KOPT-K1 (cell line): ENCODE results near the gene C1R.
"Not testable (repeated sequence)": the region's sequence is repeated elsewhere in the genome, so short reads cannot be mapped to it uniquely, and the experiment has no call there.

Experiments
- H3K27ac ChIP-seq: fragments of 200-600 bp; sonication (generic); 2 replicates; pipeline ENCODE4 v1.5.1; 2016; ENCODE audit warnings: antibody characterized with exemption, mild to moderate bottlenecking, low read depth, low read length; ENCODE audit not compliant: poor library complexity, severe bottlenecking
- H3K36me3 ChIP-seq: fragments of 200-600 bp; sonication (generic); 2 replicates; pipeline ENCODE4 v1.5.1; 2017; ENCODE audit warnings: antibody characterized with exemption, mild to moderate bottlenecking, low read length, moderate library complexity; ENCODE audit not compliant: insufficient read depth
- H3K9me3 ChIP-seq: fragments of 200-600 bp; sonication (generic); 2 replicates; pipeline ENCODE4 v1.5.1; 2017; ENCODE audit warnings: antibody characterized with exemption, low read length, mild to moderate bottlenecking; ENCODE audit not compliant: insufficient read depth, poor library complexity, severe bottlenecking

C1R gene

DNA sequence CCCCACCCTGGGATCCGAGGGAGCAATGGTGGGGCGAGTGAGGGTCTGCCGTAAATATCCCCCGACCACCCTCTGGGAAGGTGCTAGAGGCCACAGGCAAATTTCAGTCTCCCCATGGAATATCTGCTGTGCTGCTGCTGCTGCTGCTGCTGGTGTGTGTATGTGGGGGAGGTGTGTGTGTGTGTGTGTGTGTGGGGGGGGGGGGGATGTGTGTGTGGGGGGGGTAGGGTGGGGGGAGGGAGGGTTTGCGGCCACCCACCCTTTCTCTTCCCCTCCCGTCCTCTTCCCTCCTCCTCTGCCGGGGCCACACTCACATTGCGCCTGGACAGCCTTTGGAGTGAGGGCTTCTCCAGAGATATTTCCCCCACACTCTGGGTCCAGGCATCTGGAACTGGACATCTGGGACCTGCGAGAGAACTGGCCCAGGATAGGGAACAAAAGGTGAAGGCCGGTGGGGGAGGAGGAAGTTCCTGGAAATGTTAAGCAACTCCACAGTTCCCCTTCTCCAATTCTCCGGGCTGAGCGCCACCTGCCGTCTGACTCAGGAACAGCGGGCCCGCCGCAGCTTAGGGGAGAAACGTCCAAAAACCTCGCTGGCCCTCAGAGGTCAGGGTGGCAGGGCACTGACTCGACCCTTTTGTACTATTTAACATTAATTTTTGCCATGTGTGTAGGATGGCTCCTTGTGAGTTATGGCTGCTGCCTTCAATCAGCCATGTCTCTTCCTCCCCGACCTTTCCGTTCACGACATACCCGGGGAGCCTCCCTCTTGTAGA, 16.7 kb upstream of the C1R start, which contains the start of gene C1RL:
TSS of gene C1RL (minus strand) at position 419 of the 776 bp plus-strand sequence. CDS start at position 385, 34 bp downstream.
- H3K9me3 ChIP-seq, result peaks cover 16% of the 10 kb centered on the region
- peak within 1 kb of the TSS; percentile 89 for H3K27ac ChIP-seq
- 0 out of 2 replicates have a peak, but pooled peaks cover 5% of the 10 kb centered on the region for H3K36me3 ChIP-seq

DNA sequence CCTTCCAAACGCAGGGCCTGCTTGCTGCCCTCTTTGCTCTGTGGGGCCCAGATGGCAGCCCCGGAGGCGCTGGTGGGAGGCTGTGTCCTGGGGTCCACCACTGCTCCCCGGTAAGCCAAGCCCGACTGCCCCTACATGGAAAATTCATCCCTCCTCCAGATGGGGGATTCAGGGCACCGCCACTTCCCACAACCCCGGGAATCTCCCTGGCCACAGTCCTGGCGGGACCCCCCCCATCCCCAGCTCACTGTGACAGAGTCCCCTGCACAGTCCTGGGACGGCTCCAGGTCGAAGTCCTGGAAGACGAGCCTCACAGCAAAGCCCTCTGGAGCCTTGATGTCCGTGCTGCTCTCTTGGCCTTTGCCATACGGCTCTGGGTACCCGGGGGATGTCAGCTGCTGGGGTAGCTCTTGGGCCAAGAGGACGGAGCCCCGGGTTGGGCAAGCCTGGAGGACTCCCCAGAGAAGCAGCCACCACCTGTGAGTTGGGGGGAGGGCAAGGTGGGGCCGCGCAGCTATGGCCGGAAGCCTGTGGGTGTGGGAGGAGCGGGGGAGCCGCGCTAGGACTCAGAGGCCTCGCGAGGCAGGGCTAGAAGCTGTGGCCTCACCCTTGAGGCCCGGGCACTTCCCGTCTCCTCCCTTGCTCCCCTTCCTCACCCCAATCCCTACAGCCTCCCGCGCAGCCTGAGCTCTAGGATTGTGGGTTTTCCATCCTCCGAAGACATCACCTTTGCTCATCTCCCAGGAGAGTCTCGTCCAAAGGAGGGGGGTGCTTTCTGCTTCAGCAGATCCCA, 16.0 kb upstream of the C1R start:
- Histone ChIP-seq H3K27ac (peak overlapping the region; percentile 89), H3K9me3 (peaks cover 16% of the 10 kb centered on the region), H3K36me3 (no peaks in the 10 kb centered on the region)

DNA sequence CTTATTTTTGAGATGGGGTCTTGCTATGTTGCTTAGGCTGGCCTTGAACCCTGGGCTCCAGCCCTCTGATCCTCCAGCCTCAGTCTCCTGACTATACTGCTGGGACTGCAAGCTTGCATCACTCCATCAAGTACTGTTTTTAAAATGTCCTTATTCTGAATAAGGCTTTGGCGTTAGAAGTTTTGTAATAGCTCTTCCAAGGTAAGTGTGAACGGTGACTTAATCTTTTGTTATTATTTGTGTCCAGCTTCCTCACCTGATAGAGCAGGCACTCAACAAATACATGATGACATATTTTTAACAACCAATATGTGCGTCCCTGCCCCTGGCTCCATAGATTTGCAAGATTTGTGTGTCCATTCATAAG, 15.4 kb upstream of the C1R start:
- Histone ChIP-seq H3K27ac (peak overlapping the region; percentile 89), H3K36me3 (no peaks in the 10 kb centered on the region), H3K9me3 (peaks cover 16% of the 10 kb centered on the region)

DNA sequence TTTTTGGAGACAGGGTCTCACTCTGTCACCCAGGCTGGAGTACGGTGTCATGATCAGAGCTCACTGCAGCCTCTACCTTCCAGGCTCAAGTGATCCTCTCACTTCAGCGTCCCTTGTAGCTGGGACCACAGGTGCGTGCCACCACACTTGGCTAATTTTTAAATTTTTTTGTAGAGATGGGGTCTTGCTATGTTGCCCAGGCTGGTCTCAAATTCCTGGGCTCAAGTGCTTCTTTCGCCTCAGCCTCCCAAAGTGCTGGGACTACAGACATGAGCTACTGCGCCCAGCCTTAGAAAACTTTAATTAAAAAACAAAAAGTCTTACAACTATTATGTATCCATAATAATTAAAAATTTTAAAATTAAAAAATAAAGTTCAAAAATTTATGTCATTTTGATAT, 14.9 kb upstream of the C1R start:
- peaks cover 16% of the 10 kb centered on the region for H3K9me3 ChIP-seq
- H3K36me3 ChIP-seq, H3K27ac ChIP-seq: not testable (repeated sequence)

DNA sequence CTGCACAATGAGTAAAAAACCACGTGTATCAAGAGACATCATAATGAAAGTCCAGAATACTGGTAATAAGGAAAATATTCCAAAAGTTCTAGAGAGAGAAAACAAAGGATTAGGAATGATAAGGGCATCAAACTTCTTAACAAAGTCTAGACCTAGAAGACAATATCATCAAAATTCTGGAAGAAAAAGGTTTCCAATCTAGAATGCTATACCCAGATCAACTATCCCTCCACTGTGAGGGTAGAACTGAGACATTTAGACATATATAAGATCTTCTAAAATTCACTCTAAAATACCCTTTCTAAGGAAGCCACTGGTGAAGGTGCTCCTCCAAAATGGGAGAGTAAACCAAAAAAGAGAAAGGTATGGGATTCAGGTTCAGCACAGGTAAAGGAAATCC, 13.8 kb upstream of the C1R start:
- H3K27ac ChIP-seq, result no peak overlapping the region
- no peaks in the 10 kb centered on the region for H3K36me3 ChIP-seq
- peaks cover 16% of the 10 kb centered on the region for H3K9me3 ChIP-seq

DNA sequence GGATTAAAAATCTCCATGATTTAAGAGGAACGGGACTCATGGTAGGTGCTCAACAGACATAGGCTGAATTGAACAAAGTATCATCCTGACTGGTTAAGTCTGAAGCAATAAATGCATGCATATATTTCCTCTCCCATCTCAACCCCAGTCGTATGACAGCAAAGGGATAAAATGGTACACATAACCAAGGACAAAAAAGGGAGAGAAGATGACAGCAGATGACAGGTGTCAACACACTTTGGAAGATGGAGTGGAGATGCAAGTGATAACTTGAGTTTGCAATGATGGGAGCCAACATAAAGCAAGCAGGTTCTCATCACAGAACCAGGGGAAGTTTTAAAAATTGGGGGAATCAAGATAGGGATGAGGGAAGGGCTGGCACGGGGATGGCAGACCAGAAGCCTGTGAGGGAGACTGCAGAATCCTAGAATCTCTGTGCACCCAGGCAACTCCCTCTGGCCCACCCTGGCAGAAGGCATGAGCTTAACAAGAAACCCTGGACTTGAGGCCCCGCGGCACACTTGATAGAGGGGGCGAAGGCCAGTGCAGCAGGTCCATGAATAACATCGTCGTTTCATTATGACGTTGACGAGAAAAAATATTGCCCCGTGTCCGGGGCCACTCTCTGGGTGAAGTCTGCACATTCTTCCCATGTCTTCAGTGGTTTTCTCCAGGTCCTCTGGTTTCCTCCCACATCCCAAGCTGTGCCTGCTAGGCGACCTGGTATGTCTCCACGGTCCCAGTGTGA, 11.8 kb upstream of the C1R start:
- no peak overlapping the region for H3K27ac ChIP-seq
- no peaks in the 10 kb centered on the region for H3K36me3 ChIP-seq
- peaks cover 16% of the 10 kb centered on the region for H3K9me3 ChIP-seq

DNA sequence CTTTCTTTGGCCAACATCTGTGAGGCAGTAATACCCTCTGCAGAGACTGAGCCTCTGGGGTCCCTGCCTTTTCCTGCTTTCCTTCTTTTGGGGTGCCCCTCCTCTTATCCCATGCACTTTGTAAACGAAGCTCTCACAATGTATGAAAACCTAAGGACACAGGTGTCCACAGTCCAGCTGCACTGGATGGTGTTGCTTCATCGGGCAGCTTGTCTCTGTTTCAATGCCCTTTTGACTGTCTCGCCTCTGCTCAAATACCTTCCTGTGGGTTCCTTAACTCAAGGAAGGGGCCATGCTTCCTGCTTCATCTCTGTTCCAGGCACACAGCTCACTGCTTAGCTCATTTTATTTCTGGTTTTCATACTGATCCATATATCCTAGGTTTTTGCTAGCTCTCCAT, 10.3 kb upstream of the C1R start:
- Histone ChIP-seq H3K9me3 (peaks cover 16% of the 10 kb centered on the region), H3K27ac (no peak overlapping the region), H3K36me3 (no peaks in the 10 kb centered on the region)

DNA sequence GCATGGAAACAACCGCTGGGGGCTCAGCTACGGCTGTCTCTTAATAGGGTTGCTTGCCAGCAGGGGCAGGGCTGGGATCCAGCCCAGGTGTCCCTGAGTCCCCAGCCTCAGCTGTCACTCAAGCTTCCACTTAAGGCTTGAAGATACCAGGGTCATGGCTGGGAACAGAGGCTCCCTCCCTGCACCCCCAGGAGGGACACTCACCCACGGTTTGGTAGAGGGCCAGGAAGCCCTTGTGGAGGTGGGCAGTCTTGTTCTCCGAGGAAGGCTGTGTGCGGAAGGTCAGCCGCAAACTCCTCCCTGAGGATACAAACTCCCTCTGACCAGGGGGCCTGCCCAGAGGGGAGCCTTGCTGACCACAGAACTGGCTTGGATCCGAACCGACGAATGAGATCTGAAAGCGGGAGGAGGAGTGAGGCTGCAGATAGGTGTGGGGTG, 9.5 kb upstream of the C1R start:
- Histone ChIP-seq H3K36me3 (no peaks in the 10 kb centered on the region), H3K27ac (no peak overlapping the region), H3K9me3 (peaks cover 14% of the 10 kb centered on the region)

DNA sequence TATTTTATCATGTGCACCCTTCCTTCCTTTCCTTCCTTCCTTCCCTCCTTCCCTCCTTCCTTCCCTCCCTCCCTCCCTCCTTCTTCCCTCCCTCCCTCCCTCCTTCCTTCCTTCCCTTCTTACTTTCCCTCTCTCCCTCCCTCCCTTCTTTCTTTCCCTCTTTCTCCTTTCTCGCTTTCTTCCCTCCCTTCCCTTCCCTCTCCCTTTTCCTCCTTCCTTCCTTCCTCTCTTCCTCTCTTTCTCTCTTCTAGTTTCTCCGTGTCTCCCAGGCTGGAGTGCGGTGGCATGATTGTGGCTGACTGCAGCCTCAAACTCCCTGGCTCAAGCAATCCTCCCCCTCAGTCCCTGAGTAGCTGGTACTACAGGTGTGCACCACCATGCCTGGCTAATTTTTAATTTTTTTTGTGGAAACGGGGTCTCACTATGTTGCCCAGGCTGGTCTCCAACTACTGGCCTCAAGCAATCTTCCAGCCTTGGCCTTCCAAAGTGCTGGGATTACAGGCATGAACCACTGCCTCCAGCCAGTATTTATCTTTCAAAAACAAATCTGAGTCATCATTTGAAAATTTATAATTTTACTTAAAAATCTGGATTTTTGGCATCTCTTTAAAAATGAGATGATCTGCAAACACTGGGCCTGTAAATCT, 8.9 kb upstream of the C1R start:
- no peaks in the 10 kb centered on the region for H3K36me3 ChIP-seq
- H3K27ac ChIP-seq, result no peak overlapping the region
- H3K9me3 ChIP-seq, result peaks cover 8% of the 10 kb centered on the region

DNA sequence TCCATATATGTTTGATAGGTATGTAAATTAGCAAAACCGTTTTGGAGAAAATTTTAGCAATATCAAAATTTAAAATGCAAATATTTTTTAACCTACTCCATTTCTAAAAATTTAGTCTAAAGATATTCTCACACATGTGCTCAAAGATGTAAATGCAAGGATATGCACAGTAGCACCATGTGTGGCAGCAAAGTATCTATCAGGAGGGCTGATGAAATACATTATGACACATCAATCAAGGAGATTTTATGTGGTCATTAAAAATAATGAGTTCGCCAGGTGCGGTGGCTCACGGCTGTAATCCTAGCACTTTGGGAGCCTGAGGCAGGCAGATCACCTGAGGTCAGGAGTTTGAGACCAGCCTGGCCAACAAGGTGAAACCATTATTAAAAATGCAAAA, 8.0 kb upstream of the C1R start:
- H3K9me3 ChIP-seq, result no peaks in the 10 kb centered on the region
- no peaks in the 10 kb centered on the region for H3K36me3 ChIP-seq
- no peak overlapping the region for H3K27ac ChIP-seq

DNA sequence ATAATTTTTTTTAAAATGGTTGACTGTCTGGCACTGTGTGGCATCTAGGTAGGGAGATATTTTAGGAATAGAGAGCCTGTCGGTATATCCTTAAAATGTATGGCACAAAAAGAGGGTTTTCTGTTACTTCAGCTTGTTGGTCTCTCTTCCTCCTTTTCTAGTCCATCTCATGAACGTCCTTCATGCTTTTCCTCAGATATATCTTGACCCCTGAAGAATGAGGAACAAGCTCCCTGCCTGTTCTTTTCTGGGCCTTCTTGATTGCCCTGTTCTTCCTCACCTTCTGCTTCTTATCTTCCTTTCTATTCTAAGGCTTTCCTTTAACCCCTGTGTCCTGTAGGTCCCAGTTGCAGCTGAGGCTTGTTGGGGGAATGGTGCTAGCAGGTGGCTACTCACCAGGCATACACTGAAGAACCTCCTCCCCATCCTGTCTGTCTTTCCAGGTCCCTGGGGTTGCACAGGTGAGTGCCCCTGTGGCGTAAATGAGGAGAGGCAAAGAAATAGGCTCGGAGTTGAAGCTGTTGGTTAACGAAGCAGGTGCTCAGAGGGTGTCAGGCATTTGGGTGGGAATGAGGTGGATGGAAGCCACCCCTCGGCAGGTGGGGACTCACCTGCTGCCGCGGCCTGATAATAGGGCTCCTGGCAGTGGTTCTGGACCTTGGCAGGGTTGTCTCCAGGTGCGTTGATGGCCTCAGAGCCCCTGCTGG, 7.2 kb upstream of the C1R start:
- no peaks in the 10 kb centered on the region for H3K36me3 ChIP-seq
- no peak overlapping the region for H3K27ac ChIP-seq
- no peaks in the 10 kb centered on the region for H3K9me3 ChIP-seq

DNA sequence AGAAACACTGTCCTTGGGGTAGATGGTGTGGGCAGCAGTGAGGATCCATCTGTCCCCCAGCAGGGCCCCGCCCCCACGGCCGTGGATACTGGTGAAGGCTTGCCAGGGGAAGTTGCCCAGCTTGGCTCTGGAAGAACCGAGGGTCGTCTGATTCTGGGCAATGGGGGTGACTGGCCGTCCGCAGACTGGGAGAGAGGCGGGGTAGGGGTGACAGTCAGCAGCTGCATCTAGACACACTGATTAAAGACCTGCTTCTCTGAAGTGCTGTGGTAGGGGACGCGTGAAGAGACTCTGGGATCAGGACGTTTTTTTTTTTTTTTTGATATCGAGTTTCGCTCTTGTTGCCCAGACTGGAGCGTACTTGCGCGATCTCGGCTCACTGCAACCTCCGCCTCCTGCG, 4.7 kb upstream of the C1R start:
- Histone ChIP-seq H3K36me3 (no peaks in the 10 kb centered on the region), H3K27ac (no peak overlapping the region), H3K9me3 (no peaks in the 10 kb centered on the region)

DNA sequence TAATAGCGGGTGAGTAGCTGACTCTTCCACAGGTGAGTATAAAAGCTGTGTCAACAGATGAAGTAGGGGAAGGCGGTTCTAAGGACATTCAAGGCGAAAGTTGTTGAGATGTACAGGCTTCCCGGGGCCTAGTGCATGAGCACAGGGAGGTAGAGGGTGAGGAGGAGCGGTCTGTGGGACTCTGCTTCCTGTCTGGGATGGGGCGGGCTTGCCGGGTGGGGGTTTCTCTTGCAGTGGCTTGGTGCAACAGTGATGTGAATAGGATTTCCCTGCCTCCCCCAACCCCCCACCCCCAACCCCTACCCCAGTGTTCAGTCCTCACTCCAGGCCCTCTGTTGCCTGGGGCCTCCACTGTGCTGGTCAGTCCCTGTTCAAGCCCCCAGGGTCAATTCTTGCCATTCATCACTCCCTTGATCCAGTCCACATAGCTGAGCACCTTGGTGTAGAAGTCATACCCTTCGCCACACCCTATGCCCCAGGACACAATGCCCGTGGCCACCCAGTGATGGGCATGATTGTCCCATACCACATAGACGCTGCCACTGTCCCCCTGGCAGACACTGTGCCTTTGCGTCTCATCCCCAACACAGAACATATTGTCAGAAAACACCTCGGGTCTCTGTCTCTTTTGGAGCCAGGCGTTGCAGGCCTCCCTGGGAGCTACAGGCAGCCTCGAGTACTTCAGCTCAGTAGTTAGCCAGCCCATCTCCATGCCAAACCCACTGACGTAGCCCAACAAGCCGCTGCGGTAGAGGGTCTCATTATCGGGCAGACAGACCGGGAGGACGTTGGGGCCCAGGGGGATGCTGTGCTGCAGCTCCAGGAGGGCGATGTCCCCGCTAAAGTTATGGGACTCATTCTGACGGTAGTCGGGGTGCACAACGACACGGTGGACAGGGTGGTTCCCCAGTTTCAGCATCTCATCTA, 4.0 kb upstream of the C1R start:
- no peaks in the 10 kb centered on the region for H3K36me3 ChIP-seq
- H3K27ac ChIP-seq, result no peak overlapping the region

More for the DNA sequence above, 4.0 kb upstream of the C1R start:
- H3K9me3 ChIP-seq, result no peaks in the 10 kb centered on the region
